Upper lobe of left lung (tissue), 6 donors: Measurements from ENCODE around the gene CD96. TPM values are rescaled to one million over a fixed set of nuclear protein-coding genes. Genes with fewer than 3 reads are reported as not detected.

Source experiments
- ATAC-seq, 2 donors: fragments of 200-7000 bp; cut with Tn5 transposase; one replicate each; pipeline ENCODE4 v1.9.1; 2022; ENCODE audit warnings: mild to moderate bottlenecking in 2 of 2, moderate library complexity in 2 of 2; ENCODE audit not compliant: low FRiP score in 2 of 2
- DNase-seq, 2 donors: peaks; one replicate each; pipeline ENCODE4 v3.0.0-alpha.2; 2019 to 2020
- H3K27ac ChIP-seq, 4 donors: fragments of 200-600 bp; sonication (generic); one replicate each; pipeline ENCODE4 v1.5.1; 2016 to 2019
- H3K27me3 ChIP-seq, 4 donors: fragments of 200-600 bp; sonication (generic); one replicate each; pipeline ENCODE4 v1.5.1; 2017 to 2019
- H3K36me3 ChIP-seq, 4 donors: fragments of 200-600 bp; sonication (generic); one replicate each; pipeline ENCODE4 v1.5.1; 2016 to 2019
- H3K4me1 ChIP-seq, 4 donors: fragments of 200-600 bp; sonication (generic); one replicate each; pipeline ENCODE4 v1.5.1; 2018 to 2019
- H3K4me3 ChIP-seq, 4 donors: fragments of 200-600 bp; sonication (generic); one replicate each; pipeline ENCODE4 v1.5.1; 2017 to 2019; ENCODE audit warnings: mild to moderate bottlenecking in 2 of 4, moderate library complexity in 1 of 4
- H3K9me3 ChIP-seq, 4 donors: fragments of 200-600 bp; sonication (generic); one replicate each; pipeline ENCODE4 v1.5.1; 2018 to 2019
- EP300 ChIP-seq, 4 donors: sonication (generic); formaldehyde crosslinking; IDR thresholded peaks; one replicate each; pipeline ENCODE4 v1.5.1; 2017; ENCODE audit warnings: antibody characterized with exemption in 4 of 4, control low read depth in 2 of 4
- POLR2A ChIP-seq, 4 donors: fragments of 450-650 bp; IDR thresholded peaks; one replicate each; pipeline ENCODE4 v1.5.1; 2016 to 2017; ENCODE audit warnings: antibody characterized with exemption in 4 of 4, mild to moderate bottlenecking in 2 of 4
- POLR2AphosphoS5 ChIP-seq, 2 donors: sonication (generic); formaldehyde crosslinking; IDR thresholded peaks; one replicate each; pipeline ENCODE4 v1.5.1; 2017; ENCODE audit warnings: antibody characterized with exemption in 2 of 2
- WGBS, 2 donors: methylation state at CpG; one replicate each; pipeline ENCODE4 v1.1.5; 2017 to 2018; 5-methylcytosine and 5-hydroxymethylcytosine counted together
- total RNA-seq, 6 donors: library from RNA; depleted of rRNA in 4 of 6; stranded (reverse); fragments of >200 nt in 4 of 6; gene quantifications; one replicate each; pipeline versions ENCODE4 v1.1.0 to v1.2.1, GENCODE V29; 2016 to 2021
- TF ChIP-seq, protein P1 (sequence below), 6 experiments: fragments of 450-650 bp in 4 of 6; fragments of 200-600 bp in 2 of 6; sonication (generic) in 2 of 6; IDR thresholded peaks; one replicate each; pipeline ENCODE4 v1.5.1; 2016 to 2019; ENCODE audit warnings: antibody characterized with exemption in 6 of 6
- donor health status: DM: no; HTN: no; CAD: no; lungs with moderate emphysema.
- donor health status: DM: no; HTN: yes; CAD: no; lungs with severe emphysema.

The CD96 gene
- total RNA-seq, 6 donors from 2014 or later, result 2.4 to 18.2 (median 4.4) TPM

DNA sequence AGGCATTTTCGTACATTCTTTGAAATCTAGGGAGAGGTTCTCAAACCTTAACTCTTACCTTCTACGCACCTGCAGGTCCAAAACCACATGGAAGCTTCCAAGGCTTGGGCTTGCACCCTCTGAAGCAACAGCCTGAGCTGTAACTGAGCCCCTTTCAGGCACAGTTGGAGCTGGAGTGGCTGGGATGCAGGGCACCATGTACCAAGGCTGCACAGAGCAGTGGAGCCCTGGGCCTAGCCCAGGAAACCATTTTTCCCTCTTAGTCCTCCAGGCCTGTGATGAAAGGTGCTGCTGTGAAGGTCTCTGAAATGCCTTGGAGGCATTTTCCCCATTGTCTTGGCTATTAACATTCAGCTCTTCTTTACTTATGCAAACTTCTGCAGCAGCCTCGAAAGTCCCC is 120.0 kb downstream of the CD96 start:
- Histone ChIP-seq H3K27ac (no peak overlapping the region), H3K4me3 (no peak overlapping the region), H3K9me3 (peaks cover 0 to 3% (median 0%) of the 10 kb centered on the region in 4 donors), H3K4me1 (no peaks in the 10 kb centered on the region), H3K36me3 (no peaks in the 10 kb centered on the region), H3K27me3 (no peaks in the 10 kb centered on the region)
- no peak for ATAC-seq
- TF ChIP-seq EP300 (IDR thresholded peaks at IDR 0.05), result no peak
- no peak for TF ChIP-seq POLR2A (IDR thresholded peaks at IDR 0.05)
- no peak for TF ChIP-seq POLR2AphosphoS5 (IDR thresholded peaks at IDR 0.05)
- TF ChIP-seq, protein P1, sequence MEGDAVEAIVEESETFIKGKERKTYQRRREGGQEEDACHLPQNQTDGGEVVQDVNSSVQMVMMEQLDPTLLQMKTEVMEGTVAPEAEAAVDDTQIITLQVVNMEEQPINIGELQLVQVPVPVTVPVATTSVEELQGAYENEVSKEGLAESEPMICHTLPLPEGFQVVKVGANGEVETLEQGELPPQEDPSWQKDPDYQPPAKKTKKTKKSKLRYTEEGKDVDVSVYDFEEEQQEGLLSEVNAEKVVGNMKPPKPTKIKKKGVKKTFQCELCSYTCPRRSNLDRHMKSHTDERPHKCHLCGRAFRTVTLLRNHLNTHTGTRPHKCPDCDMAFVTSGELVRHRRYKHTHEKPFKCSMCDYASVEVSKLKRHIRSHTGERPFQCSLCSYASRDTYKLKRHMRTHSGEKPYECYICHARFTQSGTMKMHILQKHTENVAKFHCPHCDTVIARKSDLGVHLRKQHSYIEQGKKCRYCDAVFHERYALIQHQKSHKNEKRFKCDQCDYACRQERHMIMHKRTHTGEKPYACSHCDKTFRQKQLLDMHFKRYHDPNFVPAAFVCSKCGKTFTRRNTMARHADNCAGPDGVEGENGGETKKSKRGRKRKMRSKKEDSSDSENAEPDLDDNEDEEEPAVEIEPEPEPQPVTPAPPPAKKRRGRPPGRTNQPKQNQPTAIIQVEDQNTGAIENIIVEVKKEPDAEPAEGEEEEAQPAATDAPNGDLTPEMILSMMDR (IDR thresholded peaks at IDR 0.05), result no peak
- DNase-seq, result no peak
- WGBS, 2 donors, result 93 to 94% methylated on average over 3 of the region's 3 CpGs

DNA sequence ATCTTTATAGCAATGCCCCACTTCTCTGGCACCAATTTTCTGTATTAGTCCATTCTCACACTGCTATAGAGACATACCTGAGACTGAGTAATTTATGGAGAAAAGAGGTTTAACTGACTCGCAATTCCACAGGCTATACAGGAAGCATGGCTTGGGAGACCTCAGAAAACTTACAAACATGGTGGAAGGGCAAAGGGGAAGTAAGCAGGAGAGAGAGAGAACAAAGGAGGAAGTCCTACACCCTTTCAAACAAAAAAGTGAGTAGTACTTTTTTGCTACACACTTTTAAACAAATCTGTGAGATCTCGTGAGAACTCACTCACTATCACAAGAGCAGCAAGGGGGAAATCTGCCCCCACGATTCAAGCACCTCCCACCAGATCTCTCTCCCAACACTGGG is 120.9 kb downstream of the CD96 start:
- H3K4me1 ChIP-seq, result no peaks in the 10 kb centered on the region
- DNase-seq (no peak), ATAC-seq (no peak)
- no peak overlapping the region for H3K27ac ChIP-seq
- WGBS, 2 donors, result 84 to 86% methylated on average over 3 of the region's 3 CpGs
- H3K9me3 ChIP-seq, result peaks cover 0 to 3% (median 0%) of the 10 kb centered on the region in 4 donors
- no peaks in the 10 kb centered on the region for H3K27me3 ChIP-seq
- no peak for TF ChIP-seq POLR2AphosphoS5 (IDR thresholded peaks at IDR 0.05)
- no peak for TF ChIP-seq EP300 (IDR thresholded peaks at IDR 0.05)
- TF ChIP-seq POLR2A (IDR thresholded peaks at IDR 0.05), result no peak
- TF ChIP-seq, protein P1 (IDR thresholded peaks at IDR 0.05), result no peak
- no peak overlapping the region for H3K4me3 ChIP-seq
- no peaks in the 10 kb centered on the region for H3K36me3 ChIP-seq

DNA sequence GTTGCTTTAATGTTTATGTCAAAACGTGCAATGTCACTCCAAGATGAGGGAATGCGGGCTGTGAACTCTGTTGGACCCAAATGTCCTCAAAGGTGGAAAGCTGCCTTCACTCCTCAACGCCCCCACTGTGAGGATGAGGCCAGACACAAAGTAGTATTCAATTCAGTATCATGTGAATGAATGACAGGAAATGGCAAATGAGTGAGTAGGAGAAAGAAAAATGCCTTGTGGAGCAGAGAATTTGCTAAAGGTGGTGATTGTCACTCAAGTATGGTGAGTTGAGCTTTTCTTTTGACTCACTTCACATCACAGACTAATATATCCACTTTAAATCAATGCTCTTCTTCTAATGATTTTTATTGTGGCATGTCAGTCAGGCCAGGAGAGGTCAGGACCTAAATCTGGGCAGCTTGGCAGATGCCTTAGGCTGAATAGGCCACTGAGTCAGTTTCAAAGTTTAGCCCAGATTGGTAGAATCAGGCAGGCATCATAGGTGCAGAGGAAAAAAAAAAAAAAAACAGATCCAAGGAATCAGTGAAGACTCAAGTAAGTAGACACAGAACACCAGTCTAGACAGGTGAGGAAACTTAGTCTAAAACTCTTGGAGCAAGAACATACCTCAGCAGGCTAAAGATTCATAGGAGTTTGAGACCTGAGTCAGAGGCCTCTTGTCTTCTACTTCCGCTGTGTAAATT is 124.2 kb downstream of the CD96 start:
- no peaks in the 10 kb centered on the region for H3K36me3 ChIP-seq
- ATAC-seq, result no peak
- WGBS, 2 donors, result 70 to 74% methylated on average over 4 of the region's 4 CpGs
- no peak for TF ChIP-seq EP300 (IDR thresholded peaks at IDR 0.05)
- no peak for TF ChIP-seq POLR2A (IDR thresholded peaks at IDR 0.05)
- TF ChIP-seq, protein P1 (IDR thresholded peaks at IDR 0.05), result no peak
- no peak for TF ChIP-seq POLR2AphosphoS5 (IDR thresholded peaks at IDR 0.05)
- H3K27me3 ChIP-seq, result no peaks in the 10 kb centered on the region
- H3K9me3 ChIP-seq, result peaks cover 0 to 3% (median 0%) of the 10 kb centered on the region in 4 donors
- no peak overlapping the region for H3K27ac ChIP-seq
- H3K4me3 ChIP-seq, result no peak overlapping the region
- no peak for DNase-seq
- peaks cover 7 to 11% (median 10%) of the 10 kb centered on the region in 4 donors for H3K4me1 ChIP-seq

DNA sequence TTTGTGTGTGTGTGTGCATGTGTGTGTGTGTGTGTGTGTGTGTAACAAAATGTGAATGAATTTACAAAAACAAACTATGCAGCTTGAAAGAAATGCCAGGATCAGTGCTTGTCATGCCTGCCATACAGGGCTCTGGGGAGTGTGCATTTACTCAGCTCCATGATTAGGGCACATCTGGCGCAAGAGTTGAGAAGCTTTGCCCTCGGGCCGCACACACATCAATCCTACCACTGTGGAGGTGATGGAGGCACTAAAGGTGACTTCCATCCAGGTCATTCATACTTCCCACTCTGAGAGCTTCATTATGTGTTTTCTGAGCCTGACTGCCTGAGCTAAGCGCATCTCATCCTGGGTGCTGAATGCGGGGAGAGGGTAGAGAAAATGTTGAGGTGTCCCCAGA is 125.2 kb downstream of the CD96 start:
- Histone ChIP-seq H3K27ac (peak overlapping the region in 3 of 4 donors; percentile 39 to 80 (median 43)), H3K27me3 (no peaks in the 10 kb centered on the region), H3K4me3 (no peak overlapping the region), H3K36me3 (no peaks in the 10 kb centered on the region), H3K9me3 (no peaks in the 10 kb centered on the region), H3K4me1 (peaks cover 7 to 11% (median 10%) of the 10 kb centered on the region in 4 donors)
- ATAC-seq, result no peak
- no peak for DNase-seq
- WGBS, 2 donors, result 94 to 95% methylated on average over 3 to 5 of the region's 5 CpGs
- TF ChIP-seq EP300 (IDR thresholded peaks at IDR 0.05), result no peak
- TF ChIP-seq POLR2AphosphoS5 (IDR thresholded peaks at IDR 0.05), result no peak
- TF ChIP-seq, protein P1 (IDR thresholded peaks at IDR 0.05), result no peak
- no peak for TF ChIP-seq POLR2A (IDR thresholded peaks at IDR 0.05)
